Heart left ventricle (tissue), 13 donors: ENCODE data around the gene CGB3.

Experiments used
- POLR2A ChIP-seq, 2 donors: fragments of 450-650 bp; IDR thresholded peaks; one replicate each; pipeline ENCODE4 v1.6.1; 2017; ENCODE audit warnings: antibody characterized with exemption in 2 of 2, mild to moderate bottlenecking in 2 of 2, moderate library complexity in 2 of 2
- TF ChIP-seq, protein P1 (sequence below), 12 donors: fragments of 200-600 bp; sonication (generic) in 4 of 12; IDR thresholded peaks; one replicate each; pipeline versions ENCODE4 v1.5.0 to v1.8.0; 2018 to 2022; ENCODE audit warnings: antibody characterized with exemption in 12 of 12, mild to moderate bottlenecking in 5 of 12
- donor health status: ischemic (EF 13 %, LVEDD 7.1; RV severe dilation, severe dysfunction).
- donor health status: DM: no; HTN: yes; CAD: no.
- donor health status: DM: no; HTN: no; CAD: no.
- donor health status: ischemic (EF 25% LVEDD 6.9; RV normal size, moderate dysfunction).
- donor health status: ischemic (EF 25% LVEDD 5.7; RV mildly dilated, moderate dysfunction).
- donor health status: ischemic (EF 35%, LVEDD 5.7; RV mildly dilated, moderate dysfunction).
- donor health status: nonischemic (EF 11% LVEDD 7.7; RV severe dilation, severe dysfunction).
- donor health status: DM: yes; HTN: yes; CAD: no.
- donor health status: PGD.
- donor health status: ischemic (EF 29% LVEDD 5.4; RV normal size, mild dysfunction).
- donor health status: nonischemic (EF 23%, LVEDD 6.1; RV moderate dilation, normal function).

GRCh38 chr19:48992581-48993174 is 31.5 kb downstream of the CGB3 start:
- TF ChIP-seq, protein P1, sequence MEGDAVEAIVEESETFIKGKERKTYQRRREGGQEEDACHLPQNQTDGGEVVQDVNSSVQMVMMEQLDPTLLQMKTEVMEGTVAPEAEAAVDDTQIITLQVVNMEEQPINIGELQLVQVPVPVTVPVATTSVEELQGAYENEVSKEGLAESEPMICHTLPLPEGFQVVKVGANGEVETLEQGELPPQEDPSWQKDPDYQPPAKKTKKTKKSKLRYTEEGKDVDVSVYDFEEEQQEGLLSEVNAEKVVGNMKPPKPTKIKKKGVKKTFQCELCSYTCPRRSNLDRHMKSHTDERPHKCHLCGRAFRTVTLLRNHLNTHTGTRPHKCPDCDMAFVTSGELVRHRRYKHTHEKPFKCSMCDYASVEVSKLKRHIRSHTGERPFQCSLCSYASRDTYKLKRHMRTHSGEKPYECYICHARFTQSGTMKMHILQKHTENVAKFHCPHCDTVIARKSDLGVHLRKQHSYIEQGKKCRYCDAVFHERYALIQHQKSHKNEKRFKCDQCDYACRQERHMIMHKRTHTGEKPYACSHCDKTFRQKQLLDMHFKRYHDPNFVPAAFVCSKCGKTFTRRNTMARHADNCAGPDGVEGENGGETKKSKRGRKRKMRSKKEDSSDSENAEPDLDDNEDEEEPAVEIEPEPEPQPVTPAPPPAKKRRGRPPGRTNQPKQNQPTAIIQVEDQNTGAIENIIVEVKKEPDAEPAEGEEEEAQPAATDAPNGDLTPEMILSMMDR (IDR thresholded peaks at IDR 0.05), result no peak
- no peak for TF ChIP-seq POLR2A (IDR thresholded peaks at IDR 0.05)
